ENCODE measurements around the gene TYW1B.
"Not testable (repeated sequence)": the region's sequence is repeated elsewhere in the genome, so short reads cannot be mapped to it uniquely, and the experiment has no call there.

- not testable (repeated sequence) for TF ChIP-seq POLR2A, CTCF, POLR2AphosphoS5, EP300 (IDR thresholded peaks at IDR 0.05)
Measured at GRCh38 chr7:72855261-72855660, 27.3 kb upstream of the TYW1B start.

All from suprapubic skin (tissue), 4 donors.